HepG2 (cell line): ENCODE measurements around the gene SNAI3.

Source experiments
- HCFC1 ChIP-seq: fragments of 150-350 bp; IDR thresholded peaks from 2 replicates; pipeline ENCODE4 v1.6.1; 2014; ENCODE audit warnings: low read depth, low read length
- KDM3A ChIP-seq: IDR thresholded peaks from 2 replicates; pipeline ENCODE4 v1.6.1; 2018; ENCODE audit warnings: low read depth, missing compliant biosample characterization
- TF ChIP-seq, protein P1 (sequence below): sonication (generic); formaldehyde crosslinking; IDR thresholded peaks from 2 replicates; pipeline ENCODE4 v1.5.0; 2020; ENCODE audit warnings: mild to moderate bottlenecking, missing genetic modification reagents, moderate library complexity

- TF ChIP-seq, protein P1, sequence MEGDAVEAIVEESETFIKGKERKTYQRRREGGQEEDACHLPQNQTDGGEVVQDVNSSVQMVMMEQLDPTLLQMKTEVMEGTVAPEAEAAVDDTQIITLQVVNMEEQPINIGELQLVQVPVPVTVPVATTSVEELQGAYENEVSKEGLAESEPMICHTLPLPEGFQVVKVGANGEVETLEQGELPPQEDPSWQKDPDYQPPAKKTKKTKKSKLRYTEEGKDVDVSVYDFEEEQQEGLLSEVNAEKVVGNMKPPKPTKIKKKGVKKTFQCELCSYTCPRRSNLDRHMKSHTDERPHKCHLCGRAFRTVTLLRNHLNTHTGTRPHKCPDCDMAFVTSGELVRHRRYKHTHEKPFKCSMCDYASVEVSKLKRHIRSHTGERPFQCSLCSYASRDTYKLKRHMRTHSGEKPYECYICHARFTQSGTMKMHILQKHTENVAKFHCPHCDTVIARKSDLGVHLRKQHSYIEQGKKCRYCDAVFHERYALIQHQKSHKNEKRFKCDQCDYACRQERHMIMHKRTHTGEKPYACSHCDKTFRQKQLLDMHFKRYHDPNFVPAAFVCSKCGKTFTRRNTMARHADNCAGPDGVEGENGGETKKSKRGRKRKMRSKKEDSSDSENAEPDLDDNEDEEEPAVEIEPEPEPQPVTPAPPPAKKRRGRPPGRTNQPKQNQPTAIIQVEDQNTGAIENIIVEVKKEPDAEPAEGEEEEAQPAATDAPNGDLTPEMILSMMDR (CRISPR knock-in tag) = no peak
- no peak for TF ChIP-seq KDM3A (CRISPR knock-in tag)
- no peak for TF ChIP-seq HCFC1
Measured at GRCh38 chr16:88702371-88703210, 16.3 kb upstream of the SNAI3 start.
